Measurements from ENCODE around the gene PPP1R13L.
A peak's percentile ranks its signal among the peaks of the same experiment; 100 is the strongest.
"Not testable (repeated sequence)": the region's sequence is repeated elsewhere in the genome, so short reads cannot be mapped to it uniquely, and the experiment has no call there.

PPP1R13L gene

GRCh38 chr19:45404557-45405434, at the start of gene PPP1R13L:
Gene PPP1R13L (minus strand): TSS chr19:45405069. CDS start chr19:45398318, 6,751 bp downstream.
- DNase-seq, result no peak

DNA sequence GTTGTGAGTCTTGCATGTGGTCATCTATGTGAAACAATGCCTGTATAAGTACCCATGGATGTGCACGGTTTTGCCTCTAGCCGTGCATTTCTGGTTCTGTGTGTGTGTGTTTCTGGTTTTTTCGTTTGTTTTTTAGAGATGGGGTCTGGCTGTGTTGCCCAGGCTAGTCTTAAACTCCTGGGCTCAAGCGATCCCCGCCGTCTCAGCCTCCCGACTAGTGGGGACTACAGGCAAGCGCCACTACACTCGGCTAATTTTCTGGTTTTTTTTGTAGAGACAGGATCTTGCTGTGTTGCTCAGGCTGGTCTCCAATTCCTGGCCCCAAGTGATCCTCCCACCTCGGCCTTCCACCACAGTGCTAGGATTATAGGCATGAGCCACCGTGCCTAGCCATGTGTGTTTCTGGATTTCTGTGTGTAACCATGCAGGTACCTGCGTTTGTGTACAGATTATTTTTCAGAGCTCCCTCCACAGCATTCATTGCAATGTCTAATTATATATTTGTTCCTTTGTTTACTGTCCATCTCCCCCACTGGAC, 47.0 kb upstream of the PPP1R13L start:
- no peak for DNase-seq

- peak; percentile 59 for DNase-seq
Measured at GRCh38 chr19:45451131-45451849, 46.4 kb upstream of the PPP1R13L start.

DNA sequence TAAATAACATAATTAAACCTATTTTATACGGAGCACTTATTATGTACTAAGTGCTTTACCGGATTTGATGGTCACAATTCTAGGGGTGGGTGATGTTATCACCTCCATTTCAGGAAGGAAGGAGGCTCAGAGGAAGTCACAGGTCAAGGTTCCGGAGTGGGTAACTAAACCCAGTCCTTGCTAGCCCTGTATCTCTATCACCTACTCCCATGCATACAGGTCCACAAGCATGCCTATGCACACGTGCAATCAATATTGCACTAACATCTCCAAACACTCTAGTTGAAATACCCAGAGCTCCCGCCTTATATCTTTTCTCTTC, 45.1 kb upstream of the PPP1R13L start:
- DNase-seq, result no peak

- no peak for DNase-seq
Measured at GRCh38 chr19:45448887-45449299, 44.0 kb upstream of the PPP1R13L start.

DNA sequence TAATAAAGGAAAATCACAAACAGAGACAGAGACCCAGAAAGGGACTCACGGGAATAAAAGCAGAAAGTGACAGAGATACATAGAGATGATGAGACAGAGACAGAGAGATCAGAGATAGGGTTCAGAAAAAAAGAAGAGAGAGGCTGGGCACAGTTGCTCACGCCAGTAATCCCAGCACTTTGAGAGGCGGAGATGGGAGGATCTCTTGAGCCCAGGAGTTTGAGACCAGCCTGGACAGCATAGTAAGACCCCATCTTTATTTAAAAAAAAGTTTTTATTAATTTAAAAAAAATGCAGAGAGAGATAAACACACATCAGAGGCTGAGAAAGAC, 43.5 kb upstream of the PPP1R13L start:
- no peak for DNase-seq

- DNase-seq, result no peak
Measured at GRCh38 chr19:45446944-45447343, 42.1 kb upstream of the PPP1R13L start.

GRCh38 chr19:45446295-45446694, 41.4 kb upstream of the PPP1R13L start:
- DNase-seq, result peak; percentile 73

DNA sequence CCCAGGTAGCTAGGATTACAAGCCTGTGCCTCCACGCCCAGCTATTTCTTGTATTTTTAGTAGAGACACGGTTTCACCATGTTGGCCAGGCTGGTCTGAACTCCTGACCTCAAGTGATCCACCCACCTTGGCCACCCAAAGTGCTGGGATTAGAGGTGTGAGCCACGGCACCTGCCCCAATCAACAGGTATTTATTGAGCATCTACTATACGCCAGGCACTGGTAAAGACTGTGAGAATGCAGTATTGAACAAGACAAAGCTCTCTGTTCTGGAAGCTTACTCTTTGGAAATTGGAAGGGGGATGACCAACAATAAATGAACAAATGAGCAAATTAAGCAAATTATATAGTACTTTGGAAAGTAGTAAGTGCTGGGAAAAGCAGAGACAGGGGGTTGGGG, 40.3 kb upstream of the PPP1R13L start:
- DNase-seq, result no peak

- DNase-seq, result peak; percentile 94
Measured at GRCh38 chr19:45444318-45445041, 39.6 kb upstream of the PPP1R13L start.

- DNase-seq, result peak; percentile 81
Measured at GRCh38 chr19:45443462-45444317, 38.8 kb upstream of the PPP1R13L start.

GRCh38 chr19:45442778-45443461, 38.1 kb upstream of the PPP1R13L start:
- DNase-seq, result peak; percentile 95

DNA sequence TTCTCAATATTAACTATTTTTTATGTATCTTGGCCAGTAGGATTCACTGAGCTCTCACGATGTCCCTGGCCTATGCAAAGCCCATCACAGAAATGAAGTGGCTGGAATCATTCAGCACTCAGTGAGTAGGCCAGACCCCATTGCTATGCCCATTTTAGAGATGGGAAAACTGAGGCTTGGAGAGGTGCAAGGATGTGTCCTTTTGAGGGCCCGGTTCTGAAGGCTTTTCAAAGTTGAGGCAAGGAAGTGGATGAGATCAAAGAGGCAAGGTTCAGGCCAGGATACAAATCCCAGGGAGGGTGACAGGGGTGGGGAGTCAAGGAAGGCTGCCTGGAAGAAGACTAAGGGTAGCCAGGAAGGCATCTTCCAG, 37.5 kb upstream of the PPP1R13L start:
- DNase-seq, result no peak

DNA sequence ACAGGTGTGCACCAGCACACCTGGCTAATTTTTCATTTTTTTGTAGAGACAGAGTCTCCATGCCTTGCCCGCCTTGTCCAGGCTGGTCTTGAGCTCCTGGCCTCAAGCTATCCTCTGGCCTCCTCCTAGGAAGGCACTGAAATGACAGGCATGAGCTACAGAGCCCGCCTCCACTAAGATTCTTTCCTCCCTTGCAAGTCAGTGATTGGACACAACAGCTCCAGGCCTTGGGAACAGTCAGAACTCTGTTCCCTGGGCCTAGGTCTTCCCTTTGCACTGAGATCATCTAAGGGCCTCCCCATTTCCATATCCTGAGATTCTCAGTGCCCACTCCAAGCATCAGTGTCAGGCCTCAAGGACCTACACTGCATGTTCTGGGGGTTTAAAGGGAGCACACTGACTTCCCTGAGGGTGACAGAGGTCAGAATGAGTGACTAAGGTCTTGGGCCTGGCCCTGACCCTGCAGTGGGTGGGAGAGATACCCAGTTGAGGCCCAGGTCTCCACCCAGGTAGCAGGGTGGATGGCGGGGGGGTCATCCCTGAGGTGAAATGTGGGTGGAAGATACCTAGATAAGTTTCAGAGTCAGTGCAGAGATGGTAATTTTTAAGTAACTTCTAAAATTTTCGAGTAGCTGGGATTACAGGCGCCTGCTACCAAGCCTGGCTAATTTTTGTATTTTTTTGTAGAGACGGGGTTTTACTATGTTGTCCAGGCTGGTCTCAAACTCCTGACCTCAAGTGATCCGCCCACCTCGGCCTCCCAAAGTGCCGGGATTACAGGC, 36.2 kb upstream of the PPP1R13L start:
- DNase-seq, result peak; percentile 36

DNA sequence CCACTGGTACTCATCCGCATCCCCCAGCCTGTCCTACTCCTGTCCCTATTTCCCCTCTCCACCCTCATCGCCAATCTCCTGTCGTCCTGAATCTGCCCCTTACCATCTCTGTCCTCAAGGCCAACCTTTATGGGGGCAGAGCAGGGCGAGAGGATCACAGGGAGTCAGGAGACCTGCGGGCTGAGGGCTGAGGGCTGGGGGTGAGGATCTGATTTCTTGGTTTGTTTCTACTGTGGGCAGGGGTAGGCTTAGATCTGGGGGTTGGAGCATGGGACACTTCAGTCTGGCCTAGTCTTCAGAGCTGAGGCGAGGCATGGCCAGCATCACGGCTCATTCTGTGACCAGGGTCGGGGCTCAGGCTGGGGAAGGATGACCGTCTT, 35.4 kb upstream of the PPP1R13L start:
- no peak for DNase-seq

GRCh38 chr19:45439569-45440258, 34.8 kb upstream of the PPP1R13L start:
- DNase-seq, result peak; percentile 93

DNA sequence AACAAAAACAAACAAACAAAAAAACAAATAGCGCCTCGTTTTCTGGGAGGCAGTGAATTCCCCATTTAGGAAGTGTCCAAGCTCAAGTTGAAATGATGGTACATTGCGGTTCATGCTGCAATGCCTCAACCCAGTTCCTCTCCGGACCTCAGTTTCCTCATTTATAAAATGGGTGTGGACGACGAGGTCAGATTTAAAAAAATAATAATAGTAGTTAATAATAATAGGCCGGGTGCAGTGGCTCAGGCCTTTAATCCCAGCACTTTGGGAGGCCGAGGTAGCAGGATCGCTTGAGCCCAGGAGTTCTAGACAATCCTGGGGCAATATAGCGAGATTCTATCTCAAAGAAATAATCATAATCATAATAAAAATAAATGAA, 34.3 kb upstream of the PPP1R13L start:
- no peak for DNase-seq

DNA sequence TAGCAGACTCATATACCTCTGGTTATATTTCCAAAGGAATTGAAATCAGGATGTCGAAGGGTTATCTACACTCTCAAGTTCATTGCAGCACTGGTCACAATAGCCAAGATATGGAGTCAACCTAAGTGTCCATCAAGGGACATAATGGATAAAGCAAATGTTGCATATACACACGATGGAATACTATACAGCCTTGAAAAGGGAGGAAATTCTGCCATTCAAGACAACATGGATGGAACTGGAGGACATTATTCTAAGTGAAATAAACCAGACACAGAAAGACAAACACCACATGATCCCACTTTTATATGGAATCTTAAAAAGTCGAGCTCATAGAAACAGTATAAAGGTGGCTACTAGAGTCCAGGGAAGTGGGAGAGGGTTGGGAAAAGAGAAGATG, 32.5 kb upstream of the PPP1R13L start:
- no peak for DNase-seq

- not testable (repeated sequence) for DNase-seq
Measured at GRCh38 chr19:45432543-45432942, 27.7 kb upstream of the PPP1R13L start.

- DNase-seq, result peak; percentile 61
Measured at GRCh38 chr19:45431008-45431407, 26.1 kb upstream of the PPP1R13L start.

- not testable (repeated sequence) for DNase-seq
Measured at GRCh38 chr19:45429896-45430295, 25.0 kb upstream of the PPP1R13L start.
